H1 (cell line): ENCODE results near the gene SP7. TPM values are rescaled to one million over a fixed set of nuclear protein-coding genes. Genes with fewer than 3 reads are reported as not detected.

ENCODE experiments used
- JUND ChIP-seq: IDR thresholded peaks from 2 replicates; pipeline ENCODE4 v1.6.1; 2011; ENCODE audit warnings: mild to moderate bottlenecking, improper control_type of control experiment, low read length
- PHF8 ChIP-seq: fragments of 200-600 bp; sonication (generic); conservative IDR thresholded peaks from 2 replicates; pipeline ENCODE4 v1.7.1; 2012; ENCODE audit warnings: low read depth, mild to moderate bottlenecking, inconsistent platforms, low read length, moderate library complexity
- RAD21 ChIP-seq, 2 experiments: IDR thresholded peaks in 1 of 2; conservative IDR thresholded peaks in 1 of 2; 2 replicates each; pipeline ENCODE4 v1.6.1; 2011; ENCODE audit warnings: low read depth in 2 of 2, low read length in 2 of 2, improper control_type of control experiment in 1 of 2, inconsistent platforms in 1 of 2, mild to moderate bottlenecking in 1 of 2, moderate library complexity in 1 of 2
- polyA plus RNA-seq, 7 experiments: library from polyadenylated mRNA; depleted of rRNA in 3 of 7; stranded (reverse) in 5 of 7; unstranded in 2 of 7; fragments of >200 nt in 5 of 7; fragments of 200-250 nt in 2 of 7; gene quantifications; 1 replicate in 5 of 7; 2 replicates in 1 of 7; 4 replicates in 1 of 7; pipeline versions ENCODE4 v1.2.1 to v1.2.3, GENCODE V29; 2011 to 2013; ENCODE audit warnings: missing spikeins in 2 of 7, mixed read lengths in 2 of 7
- total RNA-seq: library from RNA; stranded (reverse); fragmentation: NEBNext Ultra II Directional; extraction: Animal tissue kit (Norgen Biotek cat#: 25700); gene quantifications from 2 replicates; pipeline ENCODE4 v1.2.1, GENCODE V29; 2021

SP7 gene
- total and polyA plus RNA-seq, 2 of the 8 experiments (the other 6 are each of a cell fraction or from before 2014, with no cell fraction given) = 0.12 to 0.13 TPM

GRCh38 chr12:53378724-53379388 lies 42.7 kb upstream of the SP7 start (continued):
- TF ChIP-seq RAD21 (IDR thresholded peaks at IDR 0.05 in 1 of 2, conservative IDR thresholded peaks at IDR 0.05 in 1 of 2; ENCODE audit: low read depth in 2 of 2, low read length in 2 of 2) (no peak), PHF8 (peak; percentile 84), JUND (no peak)
